CD4-positive, CD25-positive, alpha-beta regulatory T cell (primary cell): ENCODE results near the gene HMX2. TPM values are rescaled to one million over a fixed set of nuclear protein-coding genes. Genes with fewer than 3 reads are reported as not detected.
"Not testable (repeated sequence)": the region's sequence is repeated elsewhere in the genome, so short reads cannot be mapped to it uniquely, and the experiment has no call there.

Experiments
- ATAC-seq, 2 donors: fragments of 150-1000 bp; cut with Tn5 transposase; one replicate each; pipeline ENCODE4 v1.10.0; 2021; ENCODE audit warnings: low read depth in 2 of 2, moderate number of reproducible peaks in 2 of 2, moderate library complexity in 1 of 2
- DNase-seq, 3 donors: peaks; one replicate each; pipeline versions ENCODE4 v3.0.0 to v3.0.0-alpha.2; 2012 to 2022; ENCODE audit warnings: mixed read lengths in 1 of 3
- H3K27ac ChIP-seq: one replicate; pipeline ENCODE4 v1.7.0; 2013; ENCODE audit warnings: mild to moderate bottlenecking, low read length; ENCODE audit not compliant: insufficient read depth, poor library complexity, severe bottlenecking
- H3K27me3 ChIP-seq: one replicate; pipeline ENCODE4 v1.7.0; 2013; ENCODE audit warnings: low read length; ENCODE audit not compliant: control insufficient read depth, insufficient read depth
- H3K36me3 ChIP-seq: one replicate; pipeline ENCODE4 v1.7.0; 2013; ENCODE audit warnings: mild to moderate bottlenecking, low read length, moderate library complexity; ENCODE audit not compliant: control insufficient read depth, insufficient read depth
- H3K4me1 ChIP-seq: 2 replicates; pipeline ENCODE4 v1.7.0; 2013; ENCODE audit warnings: mild to moderate bottlenecking, low read length; ENCODE audit not compliant: insufficient read depth, control insufficient read depth, poor library complexity, severe bottlenecking
- H3K4me3 ChIP-seq: one replicate; pipeline ENCODE4 v1.7.0; 2013; ENCODE audit warnings: low read depth, mild to moderate bottlenecking, low read length, moderate library complexity
- H3K9me3 ChIP-seq, 2 experiments: 1 replicate in 1 of 2; 2 replicates in 1 of 2; pipeline ENCODE4 v1.7.0; 2013; ENCODE audit warnings: low read length in 2 of 2, mild to moderate bottlenecking in 1 of 2, moderate library complexity in 1 of 2; ENCODE audit not compliant: control insufficient read depth in 2 of 2
- H3K27ac Mint-ChIP-seq, 3 donors: one replicate each; pipeline ENCODE4 v1.8.0; 2020 to 2022; ENCODE audit warnings: mild to moderate bottlenecking in 3 of 3, mixed read lengths in 3 of 3, moderate library complexity in 2 of 3
- H3K27me3 Mint-ChIP-seq: one replicate; pipeline ENCODE4 v1.8.0; 2022; ENCODE audit warnings: mild to moderate bottlenecking, mixed read lengths
- H3K36me3 Mint-ChIP-seq: one replicate; pipeline ENCODE4 v1.8.0; 2020; ENCODE audit warnings: mixed read lengths
- H3K4me1 Mint-ChIP-seq, 4 donors: one replicate each; pipeline ENCODE4 v1.8.0; 2020 to 2022; ENCODE audit warnings: mixed read lengths in 4 of 4, mild to moderate bottlenecking in 1 of 4
- H3K4me3 Mint-ChIP-seq, 4 donors: one replicate each; pipeline ENCODE4 v1.8.0; 2020 to 2022; ENCODE audit warnings: mild to moderate bottlenecking in 4 of 4, mixed read lengths in 4 of 4, moderate library complexity in 3 of 4
- H3K9me3 Mint-ChIP-seq, 7 donors: one replicate each; pipeline ENCODE4 v1.8.0; 2020 to 2022; ENCODE audit warnings: mixed read lengths in 7 of 7, mild to moderate bottlenecking in 3 of 7, moderate library complexity in 2 of 7
- polyA plus RNA-seq, 4 donors: library from polyadenylated mRNA; unstranded; fragments of 300-500 nt; fragmentation: Illumina TruSeq; gene quantifications; one replicate each; pipeline ENCODE4 v1.2.3, GENCODE V29; 2021
- total RNA-seq: library from RNA; stranded (reverse); gene quantifications from one replicate; pipeline ENCODE4 v1.2.3, GENCODE V29; 2022

The HMX2 gene
- total and polyA plus RNA-seq, 5 donors from 2014 or later = 0.37 TPM; not detected in 4

DNA sequence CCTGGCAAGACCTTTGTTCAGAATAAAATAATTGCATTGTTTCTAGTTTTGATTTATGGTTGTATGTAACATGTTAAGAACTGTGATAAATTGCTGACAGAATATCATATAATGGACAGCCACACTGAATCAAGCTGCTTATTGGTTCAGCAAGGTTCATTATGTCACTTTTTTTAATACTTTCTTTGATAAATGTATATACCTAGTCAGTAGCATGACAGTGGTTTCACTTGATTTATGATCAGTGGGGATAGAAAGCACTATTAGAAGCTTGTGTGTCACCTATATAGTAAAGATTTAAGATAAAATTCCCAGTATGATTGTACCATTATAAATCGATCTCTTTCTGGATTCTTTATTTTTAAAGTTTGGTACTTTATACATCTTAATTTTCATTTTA lies 10.7 kb downstream of the HMX2 start:
- no peak for DNase-seq
- Mint-ChIP-seq H3K27me3 (peaks cover 4% of the 10 kb centered on the region), H3K9me3 (no peaks in the 10 kb centered on the region)

DNA sequence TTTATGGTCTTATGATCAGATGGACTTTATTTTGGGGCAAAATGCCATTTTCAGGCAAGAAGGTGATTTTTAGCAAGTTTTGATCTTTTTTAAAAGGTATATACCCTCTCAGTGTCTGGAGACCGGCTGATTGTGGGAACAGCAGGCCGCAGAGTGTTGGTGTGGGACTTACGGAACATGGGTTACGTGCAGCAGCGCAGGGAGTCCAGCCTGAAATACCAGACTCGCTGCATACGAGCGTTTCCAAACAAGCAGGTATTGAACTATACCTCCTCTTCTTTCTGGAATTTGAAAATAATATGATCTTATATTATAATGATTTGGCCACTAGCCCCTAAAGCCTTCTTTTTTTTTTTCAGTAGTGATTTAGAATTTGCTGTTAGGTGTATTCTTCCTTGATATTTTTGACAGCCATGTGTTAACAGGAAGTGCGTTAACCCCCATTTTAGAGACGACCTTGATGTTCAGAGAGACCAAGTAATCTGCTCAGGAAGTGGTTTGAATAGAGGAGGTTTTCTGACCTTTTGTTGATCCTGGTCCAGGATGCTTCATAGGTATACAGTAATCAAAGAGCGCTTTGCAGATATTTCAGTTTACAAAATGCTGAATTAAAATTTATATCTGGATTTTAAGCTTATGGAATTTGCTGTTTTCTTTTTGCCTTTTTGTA lies 12.5 kb downstream of the HMX2 start:
- DNase-seq = peak in 2 of 3 donors; percentile 76 to 88
- H3K4me1 Mint-ChIP-seq = peaks cover 47 to 89% (median 59%) of the 10 kb centered on the region in 4 donors

More for the DNA sequence above, 10.7 kb downstream of the HMX2 start:
- peaks cover 47 to 88% (median 64%) of the 10 kb centered on the region in 4 donors for H3K4me1 Mint-ChIP-seq
- H3K27me3 ChIP-seq = no peaks in the 10 kb centered on the region
- no peak for ATAC-seq
- peaks cover 75% of the 10 kb centered on the region for H3K4me1 ChIP-seq
- H3K9me3 ChIP-seq = no peaks in the 10 kb centered on the region
- H3K4me3 Mint-ChIP-seq = peak overlapping the region; percentile 26 to 100 (median 84)
- H3K36me3 ChIP-seq = peaks cover 52% of the 10 kb centered on the region
- H3K27ac Mint-ChIP-seq = peak overlapping the region; percentile 11 to 85 (median 29)
- H3K4me3 ChIP-seq = peak overlapping the region; percentile 71
- H3K36me3 Mint-ChIP-seq = peaks cover 43% of the 10 kb centered on the region
- H3K27ac ChIP-seq = peak overlapping the region; percentile 52

DNA sequence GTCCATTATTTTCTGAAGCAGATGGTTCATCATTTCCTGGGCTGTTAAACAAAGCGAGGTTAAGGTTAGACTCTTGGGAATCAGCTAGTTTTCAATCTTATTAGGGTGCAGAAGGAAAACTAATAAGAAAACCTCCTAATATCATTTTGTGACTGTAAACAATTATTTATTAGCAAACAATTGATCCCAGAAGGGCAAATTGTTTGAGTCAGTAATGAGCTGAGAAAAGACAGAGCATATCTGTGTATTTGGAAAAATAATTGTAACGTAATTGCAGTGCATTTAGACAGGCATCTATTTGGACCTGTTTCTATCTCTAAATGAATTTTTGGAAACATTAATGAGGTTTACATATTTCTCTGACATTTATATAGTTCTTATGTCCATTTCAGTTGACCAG lies 16.4 kb downstream of the HMX2 start:
- Mint-ChIP-seq H3K4me1 (peaks cover 29 to 69% (median 45%) of the 10 kb centered on the region in 4 donors), H3K4me3 (no peak overlapping the region), H3K27ac (peak overlapping the region in 2 of 3 donors; percentile 38 to 54), H3K27me3 (no peaks in the 10 kb centered on the region), H3K36me3 (peaks cover 45% of the 10 kb centered on the region), H3K9me3 (no peaks in the 10 kb centered on the region)
- DNase-seq (no peak), ATAC-seq (no peak)
- H3K27me3 ChIP-seq = no peaks in the 10 kb centered on the region
- no peaks in the 10 kb centered on the region for H3K9me3 ChIP-seq
- H3K4me1 ChIP-seq = peaks cover 34% of the 10 kb centered on the region
- no peak overlapping the region for H3K27ac ChIP-seq
- H3K4me3 ChIP-seq = no peak overlapping the region
- H3K36me3 ChIP-seq = peaks cover 72% of the 10 kb centered on the region

More for the DNA sequence above, 12.5 kb downstream of the HMX2 start:
- H3K9me3 Mint-ChIP-seq = no peaks in the 10 kb centered on the region
- H3K36me3 Mint-ChIP-seq = peaks cover 52% of the 10 kb centered on the region
- H3K4me3 ChIP-seq = peak overlapping the region; percentile 71
- no peaks in the 10 kb centered on the region for H3K27me3 Mint-ChIP-seq
- H3K27ac ChIP-seq = peak overlapping the region; percentile 70
- peak overlapping the region; percentile 55 to 88 (median 74) for H3K4me3 Mint-ChIP-seq
- H3K27ac Mint-ChIP-seq = peak overlapping the region; percentile 85 to 89 (median 86)
- ATAC-seq = peak; percentile 99
- H3K27me3 ChIP-seq = no peaks in the 10 kb centered on the region
- peaks cover 70% of the 10 kb centered on the region for H3K36me3 ChIP-seq
- H3K9me3 ChIP-seq = no peaks in the 10 kb centered on the region
- H3K4me1 ChIP-seq = peaks cover 64% of the 10 kb centered on the region

DNA sequence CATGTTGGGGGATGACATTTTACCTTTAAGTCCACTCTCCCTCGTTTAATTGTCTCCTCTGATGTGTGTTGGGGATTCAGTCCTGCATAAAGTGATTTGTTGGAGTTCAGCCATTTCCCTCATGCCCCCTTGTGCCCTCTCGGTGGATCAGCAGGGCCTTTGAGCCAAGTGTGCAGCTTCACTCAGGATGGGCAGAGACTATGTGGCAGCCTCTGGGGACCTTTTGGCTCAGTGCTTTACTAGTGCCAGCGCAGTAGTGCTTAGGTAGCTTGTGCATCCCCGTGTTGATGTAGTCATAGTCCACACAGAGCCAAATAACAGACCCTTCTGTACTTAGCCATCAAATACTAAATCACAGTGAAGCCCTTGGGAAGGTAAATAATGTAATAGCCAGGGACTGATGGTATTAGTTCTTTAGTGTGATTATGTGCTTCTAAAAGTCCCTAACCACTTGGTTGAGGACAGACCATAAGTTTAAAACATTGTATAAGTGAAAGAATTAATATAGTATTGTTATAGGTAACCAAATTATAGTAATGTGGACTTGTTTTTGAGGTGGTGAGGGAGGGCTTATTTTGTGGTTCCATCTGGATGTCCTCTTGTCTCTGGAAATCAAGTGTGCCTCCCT lies 17.6 kb downstream of the HMX2 start:
- Mint-ChIP-seq H3K36me3 (peaks cover 51% of the 10 kb centered on the region), H3K4me3 (peak overlapping the region in 1 of 4 donors; percentile 21), H3K4me1 (peaks cover 17 to 57% (median 34%) of the 10 kb centered on the region in 4 donors), H3K27me3 (no peaks in the 10 kb centered on the region), H3K9me3 (no peaks in the 10 kb centered on the region), H3K27ac (peak overlapping the region in 2 of 3 donors; percentile 62 to 67)
- Histone ChIP-seq H3K27me3 (no peaks in the 10 kb centered on the region), H3K27ac (no peak overlapping the region), H3K36me3 (peaks cover 77% of the 10 kb centered on the region), H3K4me3 (no peak overlapping the region), H3K4me1 (peaks cover 22% of the 10 kb centered on the region), H3K9me3 (no peaks in the 10 kb centered on the region)
- DNase-seq (no peak), ATAC-seq (no peak)

DNA sequence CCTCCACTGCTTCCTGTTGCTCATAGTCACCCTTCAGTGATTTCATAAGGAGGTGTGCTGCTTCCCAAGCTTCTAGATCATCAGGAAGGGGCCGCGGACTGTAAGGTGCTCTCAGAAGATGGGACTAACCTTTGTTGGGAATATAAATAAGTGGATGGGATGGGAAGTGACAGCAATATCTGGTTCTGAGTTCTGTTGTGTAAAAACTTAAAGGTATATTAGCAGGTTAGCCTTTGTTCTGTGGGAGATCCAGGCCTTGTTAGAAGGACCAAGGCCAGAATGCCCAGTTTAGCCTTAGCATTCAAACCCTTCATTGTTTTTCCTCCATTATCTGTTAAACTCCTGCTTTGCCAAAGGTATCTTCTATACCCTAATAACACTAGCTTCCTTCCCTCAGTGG lies 18.7 kb downstream of the HMX2 start:
- ATAC-seq (no peak), DNase-seq (no peak)
- Histone ChIP-seq H3K27me3 (no peaks in the 10 kb centered on the region), H3K36me3 (peaks cover 79% of the 10 kb centered on the region), H3K27ac (no peak overlapping the region), H3K4me1 (peaks cover 11% of the 10 kb centered on the region), H3K9me3 (no peaks in the 10 kb centered on the region), H3K4me3 (no peak overlapping the region)
- peak overlapping the region in 1 of 4 donors; percentile 88 for H3K4me3 Mint-ChIP-seq
- no peaks in the 10 kb centered on the region for H3K9me3 Mint-ChIP-seq
- no peaks in the 10 kb centered on the region for H3K27me3 Mint-ChIP-seq
- H3K36me3 Mint-ChIP-seq = peaks cover 48% of the 10 kb centered on the region
- H3K27ac Mint-ChIP-seq = peak overlapping the region; percentile 37 to 78 (median 65)
- peaks cover 12 to 48% (median 29%) of the 10 kb centered on the region in 4 donors for H3K4me1 Mint-ChIP-seq

DNA sequence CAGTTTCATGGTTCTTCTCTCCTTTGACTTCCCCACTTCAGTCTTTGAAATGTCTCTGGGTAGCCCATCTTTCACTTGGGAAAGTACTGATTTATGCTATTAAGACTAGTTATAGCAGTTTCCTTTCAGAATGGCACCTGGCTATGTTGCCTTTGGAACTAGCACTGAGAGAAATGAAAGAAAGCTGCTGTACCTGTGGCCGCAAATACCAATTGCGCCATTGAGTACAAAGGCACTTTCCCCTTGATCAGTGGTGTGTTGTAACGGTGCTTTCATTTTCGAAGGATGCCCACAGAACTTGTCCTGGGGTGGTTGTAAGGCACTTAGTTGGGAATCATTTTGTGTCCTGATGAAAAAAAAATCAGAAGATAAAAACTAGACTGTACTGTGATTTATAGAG lies 23.0 kb downstream of the HMX2 start:
- Mint-ChIP-seq H3K4me3 (no peak overlapping the region), H3K36me3 (peaks cover 46% of the 10 kb centered on the region), H3K9me3 (peaks cover 0 to 2% (median 0%) of the 10 kb centered on the region in 7 donors), H3K27ac (no peak overlapping the region), H3K27me3 (no peaks in the 10 kb centered on the region), H3K4me1 (peaks cover 17 to 35% (median 33%) of the 10 kb centered on the region in 4 donors)
- Histone ChIP-seq H3K27me3 (no peaks in the 10 kb centered on the region), H3K27ac (no peak overlapping the region), H3K4me3 (no peak overlapping the region), H3K4me1 (peaks cover 2% of the 10 kb centered on the region), H3K9me3 (no peaks in the 10 kb centered on the region), H3K36me3 (peaks cover 56% of the 10 kb centered on the region)
- no peak for ATAC-seq
- no peak for DNase-seq

DNA sequence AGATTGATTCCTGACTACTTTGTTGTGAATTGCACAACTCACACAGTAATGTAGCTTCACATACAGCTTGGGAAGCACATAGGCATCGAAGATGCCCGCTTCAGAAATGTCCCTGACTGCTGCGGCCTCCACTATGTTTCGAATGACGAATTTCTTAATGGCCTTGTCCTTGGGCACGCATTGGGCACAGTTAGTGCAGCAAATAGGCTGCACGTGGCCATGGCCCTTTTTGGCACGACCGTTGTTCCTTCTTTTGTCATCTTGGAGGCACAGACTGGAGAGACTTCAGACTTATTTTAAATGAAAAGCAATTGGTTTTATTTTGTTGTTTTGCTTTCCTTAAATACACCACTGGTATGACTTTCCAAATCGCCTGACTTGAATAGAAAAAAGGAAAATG lies 23.7 kb downstream of the HMX2 start:
- peaks cover 50% of the 10 kb centered on the region for H3K36me3 Mint-ChIP-seq
- H3K27ac Mint-ChIP-seq, H3K27ac ChIP-seq, H3K9me3 ChIP-seq, H3K4me1 ChIP-seq, ATAC-seq, H3K27me3 Mint-ChIP-seq, H3K9me3 Mint-ChIP-seq, H3K27me3 ChIP-seq, DNase-seq, H3K4me3 Mint-ChIP-seq, H3K4me3 ChIP-seq: not testable (repeated sequence)
- peaks cover 22 to 30% (median 29%) of the 10 kb centered on the region in 4 donors for H3K4me1 Mint-ChIP-seq
- peaks cover 52% of the 10 kb centered on the region for H3K36me3 ChIP-seq
